ENCODE data around the gene VPREB1. TPM values are rescaled to one million over a fixed set of nuclear protein-coding genes. Genes with fewer than 3 reads are reported as not detected.

The VPREB1 gene
- total and polyA plus RNA-seq, 2 of the 4 experiments (the other 2 are of a cell fraction): not detected

DNA sequence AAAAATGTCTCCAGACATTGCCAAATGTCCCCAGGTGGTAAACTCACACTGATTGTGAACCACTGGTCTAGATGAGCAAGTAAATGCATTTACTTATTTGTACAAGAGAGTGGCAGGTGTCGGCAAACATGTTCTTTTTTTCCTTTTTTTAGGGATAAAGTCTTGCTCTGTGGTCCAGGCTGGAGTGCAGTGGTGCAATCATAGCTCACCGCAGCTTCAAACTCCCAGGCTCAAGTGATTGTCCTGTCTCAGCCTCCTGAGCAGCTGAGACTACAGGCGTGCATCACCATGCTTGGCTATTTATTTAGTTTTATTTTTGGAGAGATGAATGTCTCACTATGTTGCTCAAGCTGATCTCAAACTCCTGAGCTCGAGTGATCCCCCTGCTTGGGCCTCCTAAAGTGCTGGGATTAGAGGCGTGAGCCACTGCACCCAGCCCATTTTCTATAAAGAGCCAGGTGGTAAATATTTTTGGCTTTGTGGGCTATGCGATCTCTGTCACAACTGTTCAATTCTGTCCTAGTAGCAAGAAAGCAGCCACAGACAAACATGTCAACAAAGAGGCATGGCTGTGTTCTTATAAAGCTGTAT, 1.4 kb downstream of the VPREB1 start:
- CTCF ChIA-PET: interaction anchor here (0.9 kb wide), 1 partner anchor 10 kb away, joined by 3 read pairs; no protein-coding TSS in a partner anchor

More for the DNA sequence above, 1.4 kb downstream of the VPREB1 start:
- no peaks in the 10 kb centered on the region for H3K4me1 ChIP-seq (ENCODE audit: control insufficient read depth, insufficient read depth, low read length)
- no CpG with 5 or more reads among the region's 6 CpGs for WGBS, 2 experiments (ENCODE audit: extremely low coverage in 2 of 2, insufficient read length in 1 of 2)
- peaks cover 49% of the 10 kb centered on the region for H3K27me3 ChIP-seq (ENCODE audit: control insufficient read depth, insufficient read depth, low read length)
- no peak overlapping the region for H3K27ac ChIP-seq (ENCODE audit: insufficient read depth, low read length)
- H2BK20ac ChIP-seq (ENCODE audit: low read depth, low read length): no peak overlapping the region
- H2BK15ac ChIP-seq (ENCODE audit: low read depth, low read length): no peak overlapping the region
- H4K8ac ChIP-seq (ENCODE audit: low read depth in 2 of 2, low read length in 2 of 2): no peak overlapping the region
- dilution Hi-C loops (cut with HindIII; ENCODE audit: low sequenced_read_pairs, unreplicated experiment): no loop called here
- no peak overlapping the region for H2BK5ac ChIP-seq (ENCODE audit: low read depth, low read length, poor library complexity, severe bottlenecking)
- in situ Hi-C loops (cut with MboI; ENCODE audit: low sequenced_read_pairs): no loop called here
- H4K5ac ChIP-seq (ENCODE audit: low read depth, low read length): no peak overlapping the region
- ATAC-seq (ENCODE audit: low read depth): no peak
- TF ChIP-seq MAFK (IDR thresholded peaks at IDR 0.05; ENCODE audit: low read depth, low read length) (no peak), SMC3 (IDR thresholded peaks at IDR 0.05; ENCODE audit: low read depth, low read length) (no peak), BHLHE40 (IDR thresholded peaks at IDR 0.05; ENCODE audit: low read depth, low read length) (no peak), FOS (IDR thresholded peaks at IDR 0.05; ENCODE audit: low read depth, low read length) (no peak), RCOR1 (IDR thresholded peaks at IDR 0.05; ENCODE audit: insufficient replicate concordance, low read length) (no peak)
- POLR2A ChIA-PET (ENCODE audit: unreplicated experiment): no interaction called here
- no peak overlapping the region for H3K23ac ChIP-seq (ENCODE audit: low read depth, low read length)
- no peak overlapping the region for H3K56ac ChIP-seq (ENCODE audit: extremely low read depth, insufficient read depth, low read length)
- BruUV-seq (replicated peaks): no TSS peak
- no peak overlapping the region for H3K9ac ChIP-seq (ENCODE audit: low read depth, low read length)
- no peak overlapping the region for H3K18ac ChIP-seq (ENCODE audit: low read depth, low read length)
- no peak overlapping the region for H2AK5ac ChIP-seq (ENCODE audit: low read depth, low read length)
- intact Hi-C loops (cut with micrococcal nuclease): no loop called here
- no peak overlapping the region for H2BK120ac ChIP-seq (ENCODE audit: low read depth, low read length)
- no peak overlapping the region for H2AFZ ChIP-seq (replicated peaks; ENCODE audit: low read length, poor library complexity)
- no peaks in the 10 kb centered on the region for H3K36me3 ChIP-seq (ENCODE audit: control insufficient read depth, insufficient read depth, low read length)
- DNase-seq: no peak
- no peak overlapping the region for H3K4ac ChIP-seq (ENCODE audit: low read depth, low read length)
- no peaks in the 10 kb centered on the region for H3K9me1 ChIP-seq (ENCODE audit: insufficient read depth, low read length)
- H4K91ac ChIP-seq (ENCODE audit: insufficient read depth, low read depth, low read length): no peak overlapping the region
- no peaks in the 10 kb centered on the region for H4K20me1 ChIP-seq (ENCODE audit: insufficient read depth, low read length)
- no peak overlapping the region for H3K14ac ChIP-seq (replicated peaks; ENCODE audit: low read depth, low read length)
- no peak overlapping the region for H2AK9ac ChIP-seq (replicated peaks; ENCODE audit: low read depth, low read length, poor library complexity)
- no peak overlapping the region for H3K4me2 ChIP-seq (ENCODE audit: low read depth, low read length)
- H3K9me3 ChIP-seq (ENCODE audit: control insufficient read depth, insufficient read depth, low read length): no peaks in the 10 kb centered on the region
- no peak overlapping the region for H3K4me3 ChIP-seq (ENCODE audit: insufficient read depth, low read depth, low read length)
- no peaks in the 10 kb centered on the region for H3K79me1 ChIP-seq (ENCODE audit: low read depth in 1 of 2, low read length in 2 of 2)
